Smooth muscle cell (in vitro differentiated cells): ENCODE data around the gene ATG16L1. TPM values are rescaled to one million over a fixed set of nuclear protein-coding genes. Genes with fewer than 3 reads are reported as not detected.

ENCODE experiments used
- DNase-seq: peaks from one replicate; lab custom pipeline; 2025; ENCODE audit not compliant: unreplicated experiment; lab: John Stamatoyannopoulos, UW
- H2AFZ ChIP-seq: fragments of 200-600 bp; sonication (generic); 2 replicates; pipeline ENCODE4 v1.6.0; 2016; ENCODE audit warnings: antibody characterized with exemption, low read depth, mild to moderate bottlenecking
- H3F3A ChIP-seq: fragments of 200-600 bp; sonication (generic); 2 replicates; pipeline ENCODE4 v1.6.0; 2017; ENCODE audit warnings: antibody characterized with exemption, low read depth
- H3K27ac ChIP-seq: fragments of 200-600 bp; sonication (generic); 2 replicates; pipeline ENCODE4 v1.5.1; 2016; ENCODE audit warnings: low read depth, mild to moderate bottlenecking
- H3K27me3 ChIP-seq: fragments of 200-600 bp; sonication (generic); 2 replicates; pipeline ENCODE4 v1.6.1; 2016; ENCODE audit warnings: low read depth, mild to moderate bottlenecking
- H3K36me3 ChIP-seq: fragments of 200-600 bp; sonication (generic); 2 replicates; pipeline ENCODE4 v1.5.1; 2016; ENCODE audit warnings: low read depth
- H3K4me1 ChIP-seq: fragments of 200-600 bp; sonication (generic); 2 replicates; pipeline ENCODE4 v1.5.1; 2016; ENCODE audit warnings: low read depth
- H3K4me2 ChIP-seq: fragments of 200-600 bp; sonication (generic); 2 replicates; pipeline ENCODE4 v1.6.0; 2016; ENCODE audit warnings: mild to moderate bottlenecking
- H3K4me3 ChIP-seq: fragments of 200-600 bp; sonication (generic); 2 replicates; pipeline ENCODE4 v1.5.1; 2016; ENCODE audit warnings: mild to moderate bottlenecking
- H3K79me2 ChIP-seq: fragments of 200-600 bp; sonication (generic); 2 replicates; pipeline ENCODE4 v1.6.0; 2016; ENCODE audit warnings: low read depth, mild to moderate bottlenecking
- H3K9ac ChIP-seq: fragments of 200-600 bp; sonication (generic); 2 replicates; pipeline ENCODE4 v1.6.0; 2016; ENCODE audit warnings: low read depth
- H3K9me3 ChIP-seq: fragments of 200-600 bp; sonication (generic); replicated peaks from 2 replicates; pipeline ENCODE4 v1.5.1; 2016; ENCODE audit warnings: low read depth
- H4K20me1 ChIP-seq: fragments of 200-600 bp; sonication (generic); 2 replicates; pipeline ENCODE4 v1.6.0; 2016; ENCODE audit warnings: low read depth
- WGBS: methylation state at CpG from one replicate; pipeline ENCODE4 v1.1.7; 2016; ENCODE audit warnings: low lambda C conversion rate; 5-methylcytosine and 5-hydroxymethylcytosine counted together
- polyA plus RNA-seq: library from polyadenylated mRNA; unstranded; fragments of >200 nt; fragmentation: Nextera tagmentation; extraction: Ambion mirVana; gene quantifications from 2 replicates; pipeline ENCODE4 v1.2.1, GENCODE V29; 2016
- total RNA-seq: library from RNA; depleted of rRNA; stranded (reverse); fragments of >200 nt; gene quantifications from 2 replicates; pipeline ENCODE4 v1.2.3, GENCODE V29; 2014
- TF ChIP-seq, protein P1 (sequence below): fragments of 200-600 bp; sonication (generic); IDR thresholded peaks from 2 replicates; pipeline ENCODE4 v1.5.1; 2017; ENCODE audit warnings: borderline replicate concordance, mild to moderate bottlenecking, antibody characterized with exemption; ENCODE audit not compliant: insufficient read depth, poor library complexity, severe bottlenecking

The ATG16L1 gene
- total and polyA plus RNA-seq, 2 experiments from 2014 or later: 12.5 to 26.4 TPM

DNA sequence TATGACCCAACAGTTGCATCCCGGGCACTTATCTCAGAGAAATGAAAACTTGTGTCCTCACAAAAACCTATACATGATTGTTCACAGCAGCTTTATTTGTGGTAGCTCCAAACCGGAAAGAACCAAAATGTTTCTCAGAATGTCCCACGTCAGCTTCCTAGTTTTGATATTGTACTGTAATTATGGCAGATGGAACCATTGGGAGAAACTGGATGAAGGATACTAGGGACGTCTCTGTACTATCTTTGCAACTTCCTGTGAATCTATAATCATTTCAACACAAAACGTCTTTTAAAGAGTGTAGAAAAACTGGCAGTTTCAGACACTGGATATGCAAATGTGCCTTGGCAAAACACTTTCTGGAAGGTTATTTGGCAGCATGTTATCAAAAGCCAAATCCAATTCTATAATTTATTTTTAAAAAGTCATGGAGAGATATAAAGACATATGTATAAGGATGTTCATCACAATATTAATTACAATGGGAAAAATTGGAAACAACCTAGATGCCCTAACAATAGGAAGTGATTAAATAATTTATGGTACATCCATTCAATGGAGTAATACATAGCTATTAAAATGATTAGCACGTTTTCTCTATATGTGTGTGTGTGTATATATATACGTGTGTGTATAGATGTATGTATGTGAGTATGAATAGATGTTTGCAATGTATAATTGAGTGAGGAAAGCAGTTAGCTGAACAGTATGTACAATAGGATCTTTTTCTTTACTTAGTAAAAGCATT is 65.9 kb downstream of the ATG16L1 start:
- no peaks in the 10 kb centered on the region for H3F3A ChIP-seq
- H3K27me3 ChIP-seq: no peaks in the 10 kb centered on the region
- H3K9me3 ChIP-seq: no peaks in the 10 kb centered on the region
- no peak overlapping the region for H3K27ac ChIP-seq
- H2AFZ ChIP-seq: no peak overlapping the region
- no peak for DNase-seq
- TF ChIP-seq, protein P1, sequence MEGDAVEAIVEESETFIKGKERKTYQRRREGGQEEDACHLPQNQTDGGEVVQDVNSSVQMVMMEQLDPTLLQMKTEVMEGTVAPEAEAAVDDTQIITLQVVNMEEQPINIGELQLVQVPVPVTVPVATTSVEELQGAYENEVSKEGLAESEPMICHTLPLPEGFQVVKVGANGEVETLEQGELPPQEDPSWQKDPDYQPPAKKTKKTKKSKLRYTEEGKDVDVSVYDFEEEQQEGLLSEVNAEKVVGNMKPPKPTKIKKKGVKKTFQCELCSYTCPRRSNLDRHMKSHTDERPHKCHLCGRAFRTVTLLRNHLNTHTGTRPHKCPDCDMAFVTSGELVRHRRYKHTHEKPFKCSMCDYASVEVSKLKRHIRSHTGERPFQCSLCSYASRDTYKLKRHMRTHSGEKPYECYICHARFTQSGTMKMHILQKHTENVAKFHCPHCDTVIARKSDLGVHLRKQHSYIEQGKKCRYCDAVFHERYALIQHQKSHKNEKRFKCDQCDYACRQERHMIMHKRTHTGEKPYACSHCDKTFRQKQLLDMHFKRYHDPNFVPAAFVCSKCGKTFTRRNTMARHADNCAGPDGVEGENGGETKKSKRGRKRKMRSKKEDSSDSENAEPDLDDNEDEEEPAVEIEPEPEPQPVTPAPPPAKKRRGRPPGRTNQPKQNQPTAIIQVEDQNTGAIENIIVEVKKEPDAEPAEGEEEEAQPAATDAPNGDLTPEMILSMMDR: no peak
- no peak overlapping the region for H3K9ac ChIP-seq
- 72% methylated on average over 7 of the region's 7 CpGs for WGBS
- no peak overlapping the region for H3K4me3 ChIP-seq
- no peaks in the 10 kb centered on the region for H3K36me3 ChIP-seq
- H3K4me1 ChIP-seq: no peaks in the 10 kb centered on the region
- H4K20me1 ChIP-seq: no peaks in the 10 kb centered on the region
- no peaks in the 10 kb centered on the region for H3K79me2 ChIP-seq
- no peak overlapping the region for H3K4me2 ChIP-seq

DNA sequence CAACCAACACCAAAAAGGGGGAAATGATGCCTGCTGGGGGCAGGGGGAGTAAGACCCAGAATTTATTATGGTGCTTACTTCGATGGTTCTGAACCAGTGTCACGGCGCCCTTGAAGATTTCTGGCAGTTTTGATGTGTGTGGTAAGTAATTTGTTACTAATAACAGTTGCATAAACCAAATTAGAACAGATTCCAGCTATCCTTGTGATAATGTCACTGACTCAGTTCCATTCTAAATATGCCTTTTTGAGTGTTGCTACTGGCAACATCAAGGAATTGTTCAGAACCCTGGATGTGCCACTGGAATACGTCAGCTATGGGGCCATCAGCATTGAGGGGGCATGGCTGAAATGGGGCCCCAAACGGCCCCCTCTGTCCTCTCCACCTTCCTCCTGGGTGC is 67.8 kb downstream of the ATG16L1 start:
- no peaks in the 10 kb centered on the region for H3F3A ChIP-seq
- H3K9ac ChIP-seq: no peak overlapping the region
- no peaks in the 10 kb centered on the region for H3K4me1 ChIP-seq
- H3K27me3 ChIP-seq: no peaks in the 10 kb centered on the region
- H3K4me3 ChIP-seq: no peak overlapping the region
- no peaks in the 10 kb centered on the region for H3K9me3 ChIP-seq
- no peaks in the 10 kb centered on the region for H3K36me3 ChIP-seq
- no peak overlapping the region for H3K4me2 ChIP-seq
- H4K20me1 ChIP-seq: no peaks in the 10 kb centered on the region
- no peak overlapping the region for H3K27ac ChIP-seq
- no peaks in the 10 kb centered on the region for H3K79me2 ChIP-seq
- H2AFZ ChIP-seq: no peak overlapping the region
- TF ChIP-seq, protein P1: no peak
- WGBS: 90% methylated on average over 5 of the region's 5 CpGs
- no peak for DNase-seq

DNA sequence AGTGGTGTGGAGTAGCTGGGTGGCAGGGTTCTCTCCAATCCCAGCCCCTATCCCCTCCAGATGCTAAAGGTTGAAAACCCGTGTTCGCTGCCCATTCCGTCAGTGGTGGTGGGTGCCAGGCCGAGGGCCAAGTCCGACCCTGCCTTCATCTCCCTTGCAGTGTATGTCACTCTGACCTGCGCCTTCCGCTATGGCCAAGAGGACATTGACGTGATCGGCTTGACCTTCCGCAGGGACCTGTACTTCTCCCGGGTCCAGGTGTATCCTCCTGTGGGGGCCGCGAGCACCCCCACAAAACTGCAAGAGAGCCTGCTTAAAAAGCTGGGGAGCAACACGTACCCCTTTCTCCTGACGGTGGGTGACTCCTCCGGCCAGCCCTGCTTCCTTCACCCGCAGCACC is 69.0 kb downstream of the ATG16L1 start:
- no peak overlapping the region for H3K4me3 ChIP-seq
- H2AFZ ChIP-seq: no peak overlapping the region
- no peaks in the 10 kb centered on the region for H3F3A ChIP-seq
- H3K4me2 ChIP-seq: no peak overlapping the region
- H3K36me3 ChIP-seq: no peaks in the 10 kb centered on the region
- TF ChIP-seq, protein P1: no peak
- H3K27me3 ChIP-seq: no peaks in the 10 kb centered on the region
- H3K4me1 ChIP-seq: no peaks in the 10 kb centered on the region
- H3K9me3 ChIP-seq: no peaks in the 10 kb centered on the region
- H3K9ac ChIP-seq: no peak overlapping the region
- no peaks in the 10 kb centered on the region for H3K79me2 ChIP-seq
- DNase-seq: no peak
- WGBS: 96% methylated on average over 17 of the region's 17 CpGs
- H3K27ac ChIP-seq: no peak overlapping the region
- H4K20me1 ChIP-seq: no peaks in the 10 kb centered on the region

DNA sequence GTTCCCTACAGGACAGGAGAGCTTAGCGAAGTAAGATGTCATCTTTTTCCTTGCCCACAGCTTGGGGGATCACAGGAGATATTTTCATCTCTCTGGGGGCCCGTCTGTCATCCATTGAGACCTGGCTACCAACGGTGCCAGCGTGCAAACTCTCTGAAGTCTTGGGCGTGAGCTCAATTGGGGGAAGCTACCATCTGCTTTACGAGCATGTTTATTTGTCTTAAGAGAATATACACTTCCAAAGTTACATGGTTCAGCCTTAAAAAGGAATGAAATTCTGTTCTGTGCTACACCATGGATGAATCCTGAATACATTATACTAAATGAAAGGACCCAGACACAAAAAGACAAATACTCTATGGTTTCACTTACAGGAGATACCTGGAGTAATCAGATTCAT is 69.7 kb downstream of the ATG16L1 start:
- Histone ChIP-seq H2AFZ (no peak overlapping the region), H3K9me3 (no peaks in the 10 kb centered on the region), H3K27me3 (no peaks in the 10 kb centered on the region), H3K4me3 (no peak overlapping the region), H3K36me3 (no peaks in the 10 kb centered on the region), H3K27ac (no peak overlapping the region), H3K9ac (no peak overlapping the region), H3K4me1 (no peaks in the 10 kb centered on the region), H3F3A (no peaks in the 10 kb centered on the region), H3K4me2 (no peak overlapping the region), H3K79me2 (no peaks in the 10 kb centered on the region), H4K20me1 (no peaks in the 10 kb centered on the region)
- DNase-seq: no peak
- TF ChIP-seq, protein P1: no peak
- 93% methylated on average over 6 of the region's 6 CpGs for WGBS
